ENCODE data around the gene SMC4.

SMC4 gene

GRCh38 chr3:160473978-160474377 lies 74.5 kb downstream of the SMC4 start:
- no peak for TF ChIP-seq CTCF (IDR thresholded peaks at IDR 0.05; ENCODE audit: low read depth, low read length, missing control alignments)
- H3K4me3 ChIP-seq (ENCODE audit: low read depth, low read length): no peak overlapping the region
- no peak for DNase-seq (ENCODE audit: low read depth)

DNA sequence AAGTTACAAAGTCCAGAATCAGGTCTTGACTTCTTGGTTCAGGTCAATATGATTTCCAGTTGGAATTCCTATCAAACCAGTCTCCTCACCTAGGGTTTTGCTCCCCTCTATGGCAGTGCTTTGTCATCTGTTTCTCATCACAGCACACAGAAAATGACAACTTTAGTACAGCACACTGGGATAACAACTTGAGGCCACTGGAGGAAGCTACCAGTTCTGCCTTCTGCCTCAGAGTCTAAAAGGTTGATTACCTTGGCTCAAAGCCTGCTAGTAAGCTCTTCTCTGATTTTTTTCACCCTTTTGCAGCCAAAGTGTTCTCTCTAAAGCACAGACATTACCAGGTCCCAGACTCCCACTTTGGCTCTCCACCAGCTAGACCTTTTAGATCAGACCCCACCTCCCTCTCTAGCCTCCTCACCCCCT lies 75.0 kb downstream of the SMC4 start:
- no peak for DNase-seq (ENCODE audit: low read depth)
- no peak for TF ChIP-seq CTCF (IDR thresholded peaks at IDR 0.05; ENCODE audit: low read depth, low read length, missing control alignments)
- no peak overlapping the region for H3K4me3 ChIP-seq (ENCODE audit: low read depth, low read length)

DNA sequence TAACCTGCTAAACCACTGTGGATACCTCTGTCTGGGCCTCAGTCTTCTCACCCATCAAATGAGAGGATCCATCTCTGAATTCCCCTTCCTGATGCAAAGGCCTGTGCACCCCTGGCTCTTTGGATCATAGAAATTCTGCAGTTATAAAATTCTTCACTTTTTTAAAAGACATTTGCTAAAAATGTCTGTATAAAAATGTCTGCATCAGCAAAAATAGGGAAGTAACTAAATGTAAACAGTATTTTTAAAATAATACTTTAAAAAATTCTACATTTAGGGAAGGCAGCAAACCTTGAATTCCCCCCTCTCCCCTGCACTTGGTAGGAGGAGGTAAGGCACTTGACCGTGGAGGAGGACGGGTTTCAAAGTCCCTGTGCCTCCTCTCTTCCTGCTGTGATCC lies 75.7 kb downstream of the SMC4 start:
- DNase-seq (ENCODE audit: low read depth): no peak
- H3K4me3 ChIP-seq (ENCODE audit: low read depth, low read length): no peak overlapping the region
- TF ChIP-seq CTCF (IDR thresholded peaks at IDR 0.05; ENCODE audit: low read depth, low read length, missing control alignments): no peak

- no peak for TF ChIP-seq CTCF (IDR thresholded peaks at IDR 0.05; ENCODE audit: low read depth, low read length, missing control alignments)
- DNase-seq (ENCODE audit: low read depth): no peak
Measured at GRCh38 chr3:160475884-160476283, 76.4 kb downstream of the SMC4 start.

GRCh38 chr3:160477750-160478149 lies 78.3 kb downstream of the SMC4 start:
- TF ChIP-seq CTCF (IDR thresholded peaks at IDR 0.05; ENCODE audit: low read depth, low read length, missing control alignments): no peak
- no peak overlapping the region for H3K4me3 ChIP-seq (ENCODE audit: low read depth, low read length)
- DNase-seq (ENCODE audit: low read depth): no peak

More at GRCh38 chr3:160475884-160476283, 76.4 kb downstream of the SMC4 start:
- no peak overlapping the region for H3K4me3 ChIP-seq (ENCODE audit: low read depth, low read length)

GRCh38 chr3:160478338-160478737 lies 78.9 kb downstream of the SMC4 start:
- DNase-seq (ENCODE audit: low read depth): no peak
- H3K4me3 ChIP-seq (ENCODE audit: low read depth, low read length): no peak overlapping the region
- TF ChIP-seq CTCF (IDR thresholded peaks at IDR 0.05; ENCODE audit: low read depth, low read length, missing control alignments): no peak

DNA sequence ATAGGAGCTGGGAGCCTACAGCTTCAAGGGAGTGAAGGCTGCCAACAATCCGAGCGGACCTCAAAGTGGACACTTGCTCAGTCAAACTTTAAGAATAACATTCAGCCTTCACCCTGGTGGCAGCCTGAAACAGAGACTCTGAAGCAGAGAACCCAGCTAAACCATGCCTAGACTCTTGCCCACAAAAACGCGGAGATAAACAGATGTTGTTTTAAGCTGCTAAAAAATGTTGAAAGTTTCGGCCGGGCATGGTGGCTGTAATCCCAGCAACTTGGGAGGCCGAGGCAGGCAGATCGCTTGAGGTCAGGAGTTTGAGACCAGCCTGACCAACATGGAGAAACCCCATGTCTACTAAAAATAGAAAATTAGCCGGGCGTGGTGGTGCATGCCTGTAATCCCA lies 79.9 kb downstream of the SMC4 start:
- TF ChIP-seq CTCF (IDR thresholded peaks at IDR 0.05; ENCODE audit: low read depth, low read length, missing control alignments): no peak
- no peak overlapping the region for H3K4me3 ChIP-seq (ENCODE audit: low read depth, low read length)
- no peak for DNase-seq (ENCODE audit: low read depth)
